Liver (tissue), 2 donors: ENCODE measurements around the gene ARRDC3.

Experiments
- TF ChIP-seq, protein P1 (sequence below): IDR thresholded peaks from 2 replicates; pipeline ENCODE4 v1.6.1; 2016; ENCODE audit warnings: antibody characterized with exemption
- TF ChIP-seq, protein P2 (sequence below): fragments of 150-350 bp; IDR thresholded peaks from 2 replicates; pipeline ENCODE4 v1.5.1; 2017; ENCODE audit warnings: improper control_type of control experiment, low read depth, low read length; ENCODE audit not compliant: missing input control
- donor health status: healthy.

DNA sequence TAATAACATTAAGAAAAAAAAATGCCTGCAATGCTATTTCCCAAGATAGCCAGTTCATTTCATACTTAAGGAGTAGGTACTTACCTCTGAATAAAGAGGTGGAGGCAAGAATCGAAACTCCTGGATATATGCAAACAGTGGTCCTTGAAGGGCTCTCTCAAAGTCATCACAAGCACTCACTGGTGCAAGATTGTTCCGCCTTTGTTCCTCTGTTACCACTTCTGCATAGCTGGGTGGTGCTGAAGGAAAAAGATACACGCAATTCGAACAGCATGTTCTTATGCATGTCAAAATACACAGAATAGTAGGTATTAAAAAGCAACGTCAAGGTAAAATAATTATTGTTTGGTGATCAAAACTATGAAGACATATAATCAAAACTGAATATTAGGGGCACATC lies 9.5 kb downstream of the ARRDC3 start:
- TF ChIP-seq, protein P1, sequence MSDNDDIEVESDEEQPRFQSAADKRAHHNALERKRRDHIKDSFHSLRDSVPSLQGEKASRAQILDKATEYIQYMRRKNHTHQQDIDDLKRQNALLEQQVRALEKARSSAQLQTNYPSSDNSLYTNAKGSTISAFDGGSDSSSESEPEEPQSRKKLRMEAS, result no peak
- TF ChIP-seq, protein P2, sequence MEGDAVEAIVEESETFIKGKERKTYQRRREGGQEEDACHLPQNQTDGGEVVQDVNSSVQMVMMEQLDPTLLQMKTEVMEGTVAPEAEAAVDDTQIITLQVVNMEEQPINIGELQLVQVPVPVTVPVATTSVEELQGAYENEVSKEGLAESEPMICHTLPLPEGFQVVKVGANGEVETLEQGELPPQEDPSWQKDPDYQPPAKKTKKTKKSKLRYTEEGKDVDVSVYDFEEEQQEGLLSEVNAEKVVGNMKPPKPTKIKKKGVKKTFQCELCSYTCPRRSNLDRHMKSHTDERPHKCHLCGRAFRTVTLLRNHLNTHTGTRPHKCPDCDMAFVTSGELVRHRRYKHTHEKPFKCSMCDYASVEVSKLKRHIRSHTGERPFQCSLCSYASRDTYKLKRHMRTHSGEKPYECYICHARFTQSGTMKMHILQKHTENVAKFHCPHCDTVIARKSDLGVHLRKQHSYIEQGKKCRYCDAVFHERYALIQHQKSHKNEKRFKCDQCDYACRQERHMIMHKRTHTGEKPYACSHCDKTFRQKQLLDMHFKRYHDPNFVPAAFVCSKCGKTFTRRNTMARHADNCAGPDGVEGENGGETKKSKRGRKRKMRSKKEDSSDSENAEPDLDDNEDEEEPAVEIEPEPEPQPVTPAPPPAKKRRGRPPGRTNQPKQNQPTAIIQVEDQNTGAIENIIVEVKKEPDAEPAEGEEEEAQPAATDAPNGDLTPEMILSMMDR, result no peak
